Measurements from ENCODE around the gene HELZ2.

- TF ChIP-seq CTCF (IDR thresholded peaks at IDR 0.05) (no peak), POLR2A (IDR thresholded peaks at IDR 0.05) (peak in 1 of 2 donors; percentile 5)
These were observed 20.6 kb downstream of the HELZ2 start for GRCh38 chr20:63553251-63553932.

Measured in vagina (tissue), 2 donors.